A549 (cell line): ENCODE results near the gene ZNF566. TPM values are rescaled to one million over a fixed set of nuclear protein-coding genes. Genes with fewer than 3 reads are reported as not detected.

ENCODE experiments used
- ATAC-seq, 2 experiments: fragments of 200-7000 bp in 1 of 2; fragments of >200 bp in 1 of 2; cut with Nextera tagmentation in 1 of 2; cut with Tn5 transposase in 1 of 2; 3 replicates each; pipeline versions ENCODE4 v1.8.0 to v1.9.1; 2018 to 2020; ENCODE audit warnings: mild to moderate bottlenecking in 1 of 2, moderate library complexity in 1 of 2
- CTCF ChIA-PET: fragments of 300-600 bp; sonication (Branson Sonifier 250); formaldehyde crosslinking; extraction: SDS; loops from one replicate; lab custom pipeline; 2021; ENCODE audit warnings: antibody characterized with exemption, inconsistent platforms; lab: Yijun Ruan, JAX
- POLR2A ChIA-PET: fragments of 350-600 bp; formaldehyde crosslinking; extraction: SDS; loops from one replicate; lab custom pipeline; 2021; ENCODE audit warnings: antibody characterized with exemption, inconsistent platforms; lab: Yijun Ruan, JAX
- DNase-seq, 2 experiments: peaks; one replicate each; pipeline versions ENCODE4 v3.0.0 to v3.0.0-alpha.2; 2011 to 2016; ENCODE audit warnings: low read depth in 1 of 2, low spot score in 1 of 2
- FAIRE-seq: peaks from 2 replicates; lab custom pipeline; 2011; peaks lifted over from hg19 to GRCh38; lab: Jason Lieb, UNC
- H3K27ac ChIP-seq, 2 experiments: fragments of >200 bp; sonication (Bioruptor Twin); formaldehyde crosslinking; 3 replicates each; pipeline ENCODE4 v1.5.1; 2016 to 2017
- H3K4me1 ChIP-seq: fragments of >200 bp; sonication (Bioruptor Twin); formaldehyde crosslinking; 3 replicates; pipeline ENCODE4 v1.6.1; 2016
- H3K4me2 ChIP-seq: fragments of >200 bp; sonication (Bioruptor Twin); formaldehyde crosslinking; 3 replicates; pipeline ENCODE4 v1.6.1; 2016
- H3K4me3 ChIP-seq: fragments of >200 bp; sonication (Bioruptor Twin); formaldehyde crosslinking; 3 replicates; pipeline ENCODE4 v1.5.1; 2016
- H3K9me3 ChIP-seq: fragments of >200 bp; sonication (Bioruptor Twin); formaldehyde crosslinking; 3 replicates; pipeline ENCODE4 v1.6.1; 2016
- BHLHE40 ChIP-seq: IDR thresholded peaks from 2 replicates; pipeline ENCODE4 v1.6.1; 2012; ENCODE audit warnings: low read depth, low read length, inconsistent platforms
- CBX2 ChIP-seq: fragments of 200-600 bp; sonication (generic); IDR thresholded peaks from 2 replicates; pipeline ENCODE4 v1.6.1; 2016; ENCODE audit warnings: low read depth, mild to moderate bottlenecking, borderline replicate concordance
- CBX8 ChIP-seq: fragments of 200-600 bp; sonication (generic); IDR thresholded peaks from 2 replicates; pipeline ENCODE4 v1.6.1; 2016
- CHD2 ChIP-seq: fragments of 150-350 bp; IDR thresholded peaks from 2 replicates; pipeline ENCODE4 v1.6.1; 2014; ENCODE audit warnings: low read length; ENCODE audit not compliant: partially characterized antibody
- CHD4 ChIP-seq: fragments of 200-600 bp; sonication (generic); IDR thresholded peaks from 2 replicates; pipeline ENCODE4 v1.6.1; 2016; ENCODE audit warnings: antibody characterized with exemption, mild to moderate bottlenecking, borderline replicate concordance
- EP300 ChIP-seq, 2 experiments: fragments of >200 bp; sonication (Bioruptor Twin); formaldehyde crosslinking; IDR thresholded peaks; 2 replicates in 1 of 2; 3 replicates in 1 of 2; pipeline ENCODE4 v1.6.1; 2016 to 2017
- ESRRA ChIP-seq: fragments of 150-350 bp; IDR thresholded peaks from 2 replicates; pipeline ENCODE4 v1.6.1; 2014; ENCODE audit warnings: mild to moderate bottlenecking, low read length, borderline replicate concordance
- HOXA7 ChIP-seq: fragments of 250-450 bp; sonication (Bioruptor Pico); IDR thresholded peaks from 2 replicates; pipeline ENCODE4 v1.5.0; 2020; ENCODE audit warnings: mild to moderate bottlenecking, moderate library complexity
- HOXB5 ChIP-seq: fragments of 250-450 bp; sonication (Bioruptor Pico); IDR thresholded peaks from 2 replicates; pipeline ENCODE4 v1.5.0; 2020; ENCODE audit warnings: mild to moderate bottlenecking, moderate library complexity
- KDM5A ChIP-seq: fragments of 200-600 bp; sonication (generic); IDR thresholded peaks from 2 replicates; pipeline ENCODE4 v1.6.1; 2016; ENCODE audit warnings: antibody characterized with exemption, mild to moderate bottlenecking
- MAFK ChIP-seq: fragments of 450-650 bp; IDR thresholded peaks from 2 replicates; pipeline ENCODE4 v1.6.1; 2014; ENCODE audit not compliant: partially characterized antibody
- MYC ChIP-seq: IDR thresholded peaks from 2 replicates; pipeline ENCODE4 v1.6.1; 2012; ENCODE audit warnings: mild to moderate bottlenecking, inconsistent platforms, low read length, improper control_type of control experiment, borderline replicate concordance
- POLR2A ChIP-seq: IDR thresholded peaks from 2 replicates; pipeline ENCODE4 v1.6.1; 2012; ENCODE audit warnings: mild to moderate bottlenecking, low read length
- RARB ChIP-seq: fragments of 250-450 bp; sonication (Bioruptor Pico); IDR thresholded peaks from 2 replicates; pipeline ENCODE4 v1.8.0; 2021; ENCODE audit warnings: mild to moderate bottlenecking, moderate library complexity
- RCOR1 ChIP-seq: fragments of 150-350 bp; IDR thresholded peaks from 2 replicates; pipeline ENCODE4 v1.6.1; 2014; ENCODE audit warnings: antibody characterized with exemption, low read length, low read depth
- RFX5 ChIP-seq: fragments of 450-650 bp; IDR thresholded peaks from 2 replicates; pipeline ENCODE4 v1.7.1; 2014; ENCODE audit warnings: antibody characterized with exemption, mild to moderate bottlenecking, moderate library complexity
- SMC3 ChIP-seq: fragments of >200 bp; sonication (Bioruptor Twin); formaldehyde crosslinking; IDR thresholded peaks from 3 replicates; pipeline ENCODE4 v1.6.1; 2018; ENCODE audit warnings: inconsistent platforms
- TFCP2L1 ChIP-seq: fragments of 250-450 bp; sonication (Bioruptor Pico); IDR thresholded peaks from 2 replicates; pipeline ENCODE4 v1.5.0; 2021; ENCODE audit warnings: mild to moderate bottlenecking
- TP53 ChIP-seq: fragments of 250-450 bp; sonication (Bioruptor Pico); IDR thresholded peaks from 2 replicates; pipeline ENCODE4 v1.5.0; 2021; ENCODE audit warnings: mild to moderate bottlenecking, moderate library complexity
- ZC3H11A ChIP-seq: fragments of 450-650 bp; IDR thresholded peaks from 2 replicates; pipeline ENCODE4 v1.6.1; 2014; ENCODE audit warnings: antibody characterized with exemption, mild to moderate bottlenecking
- ZSCAN20 ChIP-seq: fragments of 250-450 bp; sonication (Bioruptor Pico); IDR thresholded peaks from 2 replicates; pipeline ENCODE4 v1.8.0; 2022; ENCODE audit warnings: mild to moderate bottlenecking, moderate library complexity
- WGBS: methylation state at CpG from one replicate; pipeline ENCODE4 v1.1.6; 2017; ENCODE audit errors: missing lambda C conversion rate; 5-methylcytosine and 5-hydroxymethylcytosine counted together
- polyA minus RNA-seq: library from RNA; depleted of rRNA, polyadenylated mRNA; stranded (reverse); fragments of >200 nt; gene quantifications from 2 replicates; pipeline ENCODE4 v1.2.3, GENCODE V29; 2011; rRNA and poly(A)+ RNA removed
- polyA plus RNA-seq, 4 experiments: library from polyadenylated mRNA; depleted of rRNA in 3 of 4; stranded (reverse); fragments of >200 nt; fragmentation: RNase III in 1 of 4; extraction: RNeasy Plus Mini Kit Qiagen cat#74134 plus additional on column Dnase treatment in 1 of 4; gene quantifications; 2 replicates in 3 of 4; 3 replicates in 1 of 4; pipeline ENCODE4 v1.2.3, GENCODE V29; 2011 to 2017
- TF ChIP-seq, protein P1 (sequence below): fragments of 200-600 bp; sonication (generic); IDR thresholded peaks from 2 replicates; pipeline ENCODE4 v1.6.1; 2016; ENCODE audit warnings: antibody characterized with exemption, mild to moderate bottlenecking, moderate library complexity
- TF ChIP-seq, protein P2 (sequence below): fragments of 150-350 bp; IDR thresholded peaks from 2 replicates; pipeline ENCODE4 v1.6.1; 2014; ENCODE audit warnings: low read depth, mild to moderate bottlenecking, low read length
- TF ChIP-seq, protein P3 (sequence below): fragments of 450-650 bp; IDR thresholded peaks from 2 replicates; pipeline ENCODE4 v1.6.1; 2014; ENCODE audit warnings: antibody characterized with exemption
- TF ChIP-seq, protein P4 (sequence below): IDR thresholded peaks from 2 replicates; pipeline ENCODE4 v1.6.1; 2012
- TF ChIP-seq, protein P5 (sequence below): fragments of >200 bp; sonication (Bioruptor Twin); formaldehyde crosslinking; IDR thresholded peaks from 3 replicates; pipeline ENCODE4 v1.6.1; 2016
- TF ChIP-seq, protein P6 (sequence below): IDR thresholded peaks from 2 replicates; pipeline ENCODE4 v1.6.1; 2012; ENCODE audit warnings: low read depth, borderline replicate concordance
- TF ChIP-seq, protein P7 (sequence below): fragments of >200 bp; sonication (Bioruptor Twin); formaldehyde crosslinking; IDR thresholded peaks from 3 replicates; pipeline ENCODE4 v1.5.1; 2016

ZNF566 gene
- 12.6 and 13.0 TPM in 2 replicates for polyA plus RNA-seq (2011; rRNA removed)
- polyA plus RNA-seq (2012; cell fraction: cytosol; rRNA removed): 3.0 and 3.9 TPM in 2 replicates
- 5.1 and 13.8 TPM in 2 replicates for polyA plus RNA-seq (2012; cell fraction: nucleus; rRNA removed)
- polyA plus RNA-seq (2017; fragmentation: RNase III; extraction: RNeasy Plus Mini Kit Qiagen cat#74134 plus additional on column Dnase treatment): 10.6 to 12.0 TPM (median 11.7 TPM) in 3 replicates
- polyA minus RNA-seq: 11.7 and 14.2 TPM in 2 replicates

DNA sequence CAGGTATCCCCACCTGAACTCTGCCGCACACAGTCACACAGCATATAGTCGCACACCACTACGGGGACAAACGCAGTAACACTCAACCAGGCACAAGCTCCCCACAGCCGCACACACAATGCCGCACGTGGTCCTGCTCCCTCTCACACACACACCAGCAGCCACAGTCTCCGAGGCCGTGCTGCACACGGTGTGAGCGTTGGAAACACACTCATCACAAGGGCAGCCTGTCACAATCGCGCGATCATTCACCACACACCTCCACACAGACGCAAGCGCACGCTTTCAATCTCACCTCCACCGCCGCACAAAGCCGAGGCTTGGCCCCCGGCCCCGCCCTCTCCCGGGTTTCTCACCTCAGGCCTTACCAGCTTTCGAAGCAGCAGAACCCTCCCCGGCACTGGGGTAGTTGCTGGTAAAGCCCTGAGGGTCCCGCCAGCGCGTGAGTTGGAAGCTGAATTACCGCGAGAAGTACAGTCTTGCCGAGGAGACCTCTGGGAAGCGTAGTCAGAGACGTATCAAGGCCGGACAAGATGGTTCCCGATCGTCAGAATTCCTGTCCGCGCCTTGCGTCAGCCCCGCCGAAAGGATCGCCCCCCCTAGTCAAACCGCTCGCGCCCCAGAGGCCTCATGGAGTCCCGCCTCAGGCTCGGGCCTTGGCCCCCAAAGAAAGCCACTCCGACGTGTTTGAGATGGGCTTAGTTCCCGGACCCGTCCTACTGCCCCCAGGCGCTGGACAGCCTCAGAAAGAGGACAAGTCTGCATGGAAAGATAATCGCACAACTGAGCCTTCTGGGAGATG is at the start of gene ZNF566:
TSS of gene ZNF566 (minus strand) at position 444 of the 802 bp plus-strand sequence. CDS start 13,004 bp downstream, outside the sequence.
- Histone ChIP-seq H3K4me2 (peak within 1 kb of the TSS; percentile 71), H3K27ac (peak within 1 kb of the TSS; percentile 89), H3K4me3 (peak within 1 kb of the TSS; percentile 52), H3K4me1 (peaks cover 4% of the 10 kb centered on the region; the same call in 1 of the 3 replicates), H3K9me3 (peaks cover 67% of the 10 kb centered on the region)
- ATAC-seq (peak; percentile 97 to 98), DNase-seq (peak; percentile 100), FAIRE-seq (peak; percentile 99)
- WGBS: 1% methylated on average over 52 of the region's 53 CpGs
- POLR2A ChIA-PET: interaction anchor here (0.5 to 2.0 kb wide), 24 partner anchors 9 to 1290 kb away, joined by 3 to 49 read pairs (median 4); partner anchors contain the start of genes POLR2I, TBCB, ZFP14 and ZNF146
- CTCF ChIA-PET: interaction anchor here (0.6 to 2.0 kb wide), 8 partner anchors 10 to 364 kb away, joined by 3 to 7 read pairs (median 3); partner anchors contain the start of gene ZFP14
- TF ChIP-seq, protein P1, sequence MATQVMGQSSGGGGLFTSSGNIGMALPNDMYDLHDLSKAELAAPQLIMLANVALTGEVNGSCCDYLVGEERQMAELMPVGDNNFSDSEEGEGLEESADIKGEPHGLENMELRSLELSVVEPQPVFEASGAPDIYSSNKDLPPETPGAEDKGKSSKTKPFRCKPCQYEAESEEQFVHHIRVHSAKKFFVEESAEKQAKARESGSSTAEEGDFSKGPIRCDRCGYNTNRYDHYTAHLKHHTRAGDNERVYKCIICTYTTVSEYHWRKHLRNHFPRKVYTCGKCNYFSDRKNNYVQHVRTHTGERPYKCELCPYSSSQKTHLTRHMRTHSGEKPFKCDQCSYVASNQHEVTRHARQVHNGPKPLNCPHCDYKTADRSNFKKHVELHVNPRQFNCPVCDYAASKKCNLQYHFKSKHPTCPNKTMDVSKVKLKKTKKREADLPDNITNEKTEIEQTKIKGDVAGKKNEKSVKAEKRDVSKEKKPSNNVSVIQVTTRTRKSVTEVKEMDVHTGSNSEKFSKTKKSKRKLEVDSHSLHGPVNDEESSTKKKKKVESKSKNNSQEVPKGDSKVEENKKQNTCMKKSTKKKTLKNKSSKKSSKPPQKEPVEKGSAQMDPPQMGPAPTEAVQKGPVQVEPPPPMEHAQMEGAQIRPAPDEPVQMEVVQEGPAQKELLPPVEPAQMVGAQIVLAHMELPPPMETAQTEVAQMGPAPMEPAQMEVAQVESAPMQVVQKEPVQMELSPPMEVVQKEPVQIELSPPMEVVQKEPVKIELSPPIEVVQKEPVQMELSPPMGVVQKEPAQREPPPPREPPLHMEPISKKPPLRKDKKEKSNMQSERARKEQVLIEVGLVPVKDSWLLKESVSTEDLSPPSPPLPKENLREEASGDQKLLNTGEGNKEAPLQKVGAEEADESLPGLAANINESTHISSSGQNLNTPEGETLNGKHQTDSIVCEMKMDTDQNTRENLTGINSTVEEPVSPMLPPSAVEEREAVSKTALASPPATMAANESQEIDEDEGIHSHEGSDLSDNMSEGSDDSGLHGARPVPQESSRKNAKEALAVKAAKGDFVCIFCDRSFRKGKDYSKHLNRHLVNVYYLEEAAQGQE: peak; percentile 87
- TF ChIP-seq TP53 (CRISPR knock-in tag): 0 out of 2 replicates have a peak, but pooled peaks have one; percentile 57
- TF ChIP-seq TFCP2L1 (CRISPR knock-in tag): peak; percentile 87; the same call in 1 of the 2 replicates
- TF ChIP-seq SMC3: no peak
- TF ChIP-seq, protein P2, sequence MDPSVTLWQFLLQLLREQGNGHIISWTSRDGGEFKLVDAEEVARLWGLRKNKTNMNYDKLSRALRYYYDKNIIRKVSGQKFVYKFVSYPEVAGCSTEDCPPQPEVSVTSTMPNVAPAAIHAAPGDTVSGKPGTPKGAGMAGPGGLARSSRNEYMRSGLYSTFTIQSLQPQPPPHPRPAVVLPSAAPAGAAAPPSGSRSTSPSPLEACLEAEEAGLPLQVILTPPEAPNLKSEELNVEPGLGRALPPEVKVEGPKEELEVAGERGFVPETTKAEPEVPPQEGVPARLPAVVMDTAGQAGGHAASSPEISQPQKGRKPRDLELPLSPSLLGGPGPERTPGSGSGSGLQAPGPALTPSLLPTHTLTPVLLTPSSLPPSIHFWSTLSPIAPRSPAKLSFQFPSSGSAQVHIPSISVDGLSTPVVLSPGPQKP: no peak
- TF ChIP-seq CBX2: no peak
- no peak for TF ChIP-seq HOXA7
- TF ChIP-seq, protein P3, sequence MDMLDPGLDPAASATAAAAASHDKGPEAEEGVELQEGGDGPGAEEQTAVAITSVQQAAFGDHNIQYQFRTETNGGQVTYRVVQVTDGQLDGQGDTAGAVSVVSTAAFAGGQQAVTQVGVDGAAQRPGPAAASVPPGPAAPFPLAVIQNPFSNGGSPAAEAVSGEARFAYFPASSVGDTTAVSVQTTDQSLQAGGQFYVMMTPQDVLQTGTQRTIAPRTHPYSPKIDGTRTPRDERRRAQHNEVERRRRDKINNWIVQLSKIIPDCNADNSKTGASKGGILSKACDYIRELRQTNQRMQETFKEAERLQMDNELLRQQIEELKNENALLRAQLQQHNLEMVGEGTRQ: peak; percentile 74
- TF ChIP-seq CHD4: no peak
- TF ChIP-seq CBX8: no peak
- no peak for TF ChIP-seq MAFK
- peak; percentile 67 for TF ChIP-seq POLR2A
- TF ChIP-seq ZC3H11A: no peak
- 0 out of 2 replicates have a peak, but pooled peaks have one; percentile 14 for TF ChIP-seq RFX5
- TF ChIP-seq, protein P4, sequence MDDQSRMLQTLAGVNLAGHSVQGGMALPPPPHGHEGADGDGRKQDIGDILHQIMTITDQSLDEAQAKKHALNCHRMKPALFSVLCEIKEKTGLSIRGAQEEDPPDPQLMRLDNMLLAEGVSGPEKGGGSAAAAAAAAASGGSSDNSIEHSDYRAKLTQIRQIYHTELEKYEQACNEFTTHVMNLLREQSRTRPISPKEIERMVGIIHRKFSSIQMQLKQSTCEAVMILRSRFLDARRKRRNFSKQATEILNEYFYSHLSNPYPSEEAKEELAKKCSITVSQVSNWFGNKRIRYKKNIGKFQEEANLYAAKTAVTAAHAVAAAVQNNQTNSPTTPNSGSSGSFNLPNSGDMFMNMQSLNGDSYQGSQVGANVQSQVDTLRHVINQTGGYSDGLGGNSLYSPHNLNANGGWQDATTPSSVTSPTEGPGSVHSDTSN: no peak
- TF ChIP-seq KDM5A: no peak
- TF ChIP-seq ZSCAN20: no peak
- TF ChIP-seq, protein P5, sequence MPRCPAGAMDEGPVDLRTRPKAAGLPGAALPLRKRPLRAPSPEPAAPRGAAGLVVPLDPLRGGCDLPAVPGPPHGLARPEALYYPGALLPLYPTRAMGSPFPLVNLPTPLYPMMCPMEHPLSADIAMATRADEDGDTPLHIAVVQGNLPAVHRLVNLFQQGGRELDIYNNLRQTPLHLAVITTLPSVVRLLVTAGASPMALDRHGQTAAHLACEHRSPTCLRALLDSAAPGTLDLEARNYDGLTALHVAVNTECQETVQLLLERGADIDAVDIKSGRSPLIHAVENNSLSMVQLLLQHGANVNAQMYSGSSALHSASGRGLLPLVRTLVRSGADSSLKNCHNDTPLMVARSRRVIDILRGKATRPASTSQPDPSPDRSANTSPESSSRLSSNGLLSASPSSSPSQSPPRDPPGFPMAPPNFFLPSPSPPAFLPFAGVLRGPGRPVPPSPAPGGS: peak; percentile 79; the same call in 1 of the 3 replicates
- TF ChIP-seq RCOR1: no peak
- 0 out of 2 replicates have a peak, but pooled peaks have one; percentile 64 for TF ChIP-seq HOXB5
- TF ChIP-seq MYC: peak; percentile 83
- TF ChIP-seq CHD2: peak; percentile 93
- TF ChIP-seq EP300 (IDR thresholded peaks at IDR 0.05): no peak
- TF ChIP-seq RARB (CRISPR knock-in tag): no peak
- TF ChIP-seq BHLHE40: no peak
- TF ChIP-seq, protein P6, sequence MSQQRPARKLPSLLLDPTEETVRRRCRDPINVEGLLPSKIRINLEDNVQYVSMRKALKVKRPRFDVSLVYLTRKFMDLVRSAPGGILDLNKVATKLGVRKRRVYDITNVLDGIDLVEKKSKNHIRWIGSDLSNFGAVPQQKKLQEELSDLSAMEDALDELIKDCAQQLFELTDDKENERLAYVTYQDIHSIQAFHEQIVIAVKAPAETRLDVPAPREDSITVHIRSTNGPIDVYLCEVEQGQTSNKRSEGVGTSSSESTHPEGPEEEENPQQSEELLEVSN: peak; percentile 92
- TF ChIP-seq ESRRA: no peak
- TF ChIP-seq, protein P7, sequence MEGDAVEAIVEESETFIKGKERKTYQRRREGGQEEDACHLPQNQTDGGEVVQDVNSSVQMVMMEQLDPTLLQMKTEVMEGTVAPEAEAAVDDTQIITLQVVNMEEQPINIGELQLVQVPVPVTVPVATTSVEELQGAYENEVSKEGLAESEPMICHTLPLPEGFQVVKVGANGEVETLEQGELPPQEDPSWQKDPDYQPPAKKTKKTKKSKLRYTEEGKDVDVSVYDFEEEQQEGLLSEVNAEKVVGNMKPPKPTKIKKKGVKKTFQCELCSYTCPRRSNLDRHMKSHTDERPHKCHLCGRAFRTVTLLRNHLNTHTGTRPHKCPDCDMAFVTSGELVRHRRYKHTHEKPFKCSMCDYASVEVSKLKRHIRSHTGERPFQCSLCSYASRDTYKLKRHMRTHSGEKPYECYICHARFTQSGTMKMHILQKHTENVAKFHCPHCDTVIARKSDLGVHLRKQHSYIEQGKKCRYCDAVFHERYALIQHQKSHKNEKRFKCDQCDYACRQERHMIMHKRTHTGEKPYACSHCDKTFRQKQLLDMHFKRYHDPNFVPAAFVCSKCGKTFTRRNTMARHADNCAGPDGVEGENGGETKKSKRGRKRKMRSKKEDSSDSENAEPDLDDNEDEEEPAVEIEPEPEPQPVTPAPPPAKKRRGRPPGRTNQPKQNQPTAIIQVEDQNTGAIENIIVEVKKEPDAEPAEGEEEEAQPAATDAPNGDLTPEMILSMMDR: no peak
